BLaER1 (cell line): Measurements from ENCODE around the gene TIAM1.

Experiments
- H3K27ac ChIP-seq: shearing (Covaris generic); formaldehyde crosslinking; 2 replicates; pipeline ENCODE4 v1.8.1; 2022
- H3K27me3 ChIP-seq: shearing (Covaris generic); formaldehyde crosslinking; 2 replicates; pipeline ENCODE4 v1.8.1; 2022
- H3K36me3 ChIP-seq: shearing (Covaris generic); formaldehyde crosslinking; 2 replicates; pipeline ENCODE4 v1.8.1; 2022
- H3K4me1 ChIP-seq: shearing (Covaris generic); formaldehyde crosslinking; 2 replicates; pipeline ENCODE4 v1.8.1; 2022
- H3K4me2 ChIP-seq: shearing (Covaris generic); formaldehyde crosslinking; 2 replicates; pipeline ENCODE4 v1.8.1; 2022
- H3K4me3 ChIP-seq: shearing (Covaris generic); formaldehyde crosslinking; 2 replicates; pipeline ENCODE4 v1.8.1; 2022
- H3K9ac ChIP-seq: shearing (Covaris generic); formaldehyde crosslinking; 2 replicates; pipeline ENCODE4 v1.8.1; 2022
- H3K9me3 ChIP-seq: shearing (Covaris generic); formaldehyde crosslinking; 2 replicates; pipeline ENCODE4 v1.8.1; 2022
- H4K20me1 ChIP-seq: shearing (Covaris generic); formaldehyde crosslinking; 2 replicates; pipeline ENCODE4 v1.8.1; 2022
- Cebpa-rat ChIP-seq: shearing (Covaris generic); IDR thresholded peaks from 2 replicates; pipeline ENCODE4 v1.8.1; 2022

Gene TIAM1

GRCh38 chr21:31252611-31253010 lies 91.5 kb downstream of the TIAM1 start:
- Histone ChIP-seq H4K20me1 (no peaks in the 10 kb centered on the region), H3K9me3 (no peaks in the 10 kb centered on the region), H3K27me3 (no peaks in the 10 kb centered on the region), H3K9ac (no peak overlapping the region), H3K4me2 (no peak overlapping the region), H3K4me1 (no peaks in the 10 kb centered on the region; the same call in 1 of the 2 replicates), H3K36me3 (peaks cover 42% of the 10 kb centered on the region), H3K27ac (no peak overlapping the region), H3K4me3 (no peak overlapping the region)
- no peak for TF ChIP-seq Cebpa-rat

GRCh38 chr21:31252091-31252490 lies 92.0 kb downstream of the TIAM1 start:
- H3K27ac ChIP-seq, result no peak overlapping the region

GRCh38 chr21:31251686-31252085 lies 92.4 kb downstream of the TIAM1 start:
- Histone ChIP-seq H3K4me3 (no peak overlapping the region), H3K9me3 (no peaks in the 10 kb centered on the region), H3K4me2 (no peak overlapping the region), H3K27me3 (no peaks in the 10 kb centered on the region), H3K9ac (no peak overlapping the region), H3K36me3 (peaks cover 52% of the 10 kb centered on the region), H3K4me1 (no peaks in the 10 kb centered on the region; the same call in 1 of the 2 replicates), H3K27ac (no peak overlapping the region), H4K20me1 (no peaks in the 10 kb centered on the region)
- TF ChIP-seq Cebpa-rat, result no peak

More at GRCh38 chr21:31252091-31252490, 92.0 kb downstream of the TIAM1 start:
- H3K27me3 ChIP-seq, result no peaks in the 10 kb centered on the region
- H3K4me1 ChIP-seq, result no peaks in the 10 kb centered on the region; the same call in 1 of the 2 replicates
- H3K4me3 ChIP-seq, result no peak overlapping the region
- H4K20me1 ChIP-seq, result no peaks in the 10 kb centered on the region
- no peak overlapping the region for H3K9ac ChIP-seq
- TF ChIP-seq Cebpa-rat, result no peak
- H3K36me3 ChIP-seq, result peaks cover 48% of the 10 kb centered on the region
- no peak overlapping the region for H3K4me2 ChIP-seq
- H3K9me3 ChIP-seq, result no peaks in the 10 kb centered on the region

GRCh38 chr21:31248598-31248997 lies 95.5 kb downstream of the TIAM1 start:
- Histone ChIP-seq H3K9ac (no peak overlapping the region), H4K20me1 (no peaks in the 10 kb centered on the region), H3K4me1 (no peaks in the 10 kb centered on the region; the same call in 1 of the 2 replicates), H3K9me3 (peaks cover 15% of the 10 kb centered on the region), H3K27me3 (no peaks in the 10 kb centered on the region), H3K4me2 (no peak overlapping the region), H3K4me3 (no peak overlapping the region), H3K27ac (no peak overlapping the region), H3K36me3 (peaks cover 72% of the 10 kb centered on the region)
- TF ChIP-seq Cebpa-rat, result no peak

- no peak for TF ChIP-seq Cebpa-rat
- Histone ChIP-seq H3K27ac (no peak overlapping the region), H3K27me3 (no peaks in the 10 kb centered on the region), H3K9me3 (peaks cover 54% of the 10 kb centered on the region), H4K20me1 (no peaks in the 10 kb centered on the region), H3K9ac (no peak overlapping the region), H3K4me2 (no peak overlapping the region), H3K36me3 (peaks cover 88% of the 10 kb centered on the region), H3K4me1 (no peaks in the 10 kb centered on the region), H3K4me3 (no peak overlapping the region)
Measured at GRCh38 chr21:31243611-31244010, 100.5 kb downstream of the TIAM1 start.

- peaks cover 18% of the 10 kb centered on the region for H3K9me3 ChIP-seq
- no peak overlapping the region for H3K4me3 ChIP-seq
- no peak overlapping the region for H3K27ac ChIP-seq
- peaks cover 60% of the 10 kb centered on the region for H3K36me3 ChIP-seq
- no peak for TF ChIP-seq Cebpa-rat
- no peak overlapping the region for H3K4me2 ChIP-seq
- H3K4me1 ChIP-seq, result peaks cover 6% of the 10 kb centered on the region; the same call in 1 of the 2 replicates
- no peaks in the 10 kb centered on the region for H4K20me1 ChIP-seq
- no peak overlapping the region for H3K9ac ChIP-seq
- no peaks in the 10 kb centered on the region for H3K27me3 ChIP-seq
Measured at GRCh38 chr21:31236528-31236927, 107.5 kb downstream of the TIAM1 start.

- H3K9ac ChIP-seq, result no peak overlapping the region
- no peaks in the 10 kb centered on the region for H4K20me1 ChIP-seq
- peaks cover 6% of the 10 kb centered on the region; the same call in 1 of the 2 replicates for H3K4me1 ChIP-seq
- H3K27me3 ChIP-seq, result no peaks in the 10 kb centered on the region
- H3K9me3 ChIP-seq, result peaks cover 12% of the 10 kb centered on the region
- peaks cover 60% of the 10 kb centered on the region for H3K36me3 ChIP-seq
- H3K4me3 ChIP-seq, result no peak overlapping the region
- no peak overlapping the region for H3K27ac ChIP-seq
- H3K4me2 ChIP-seq, result no peak overlapping the region
- TF ChIP-seq Cebpa-rat, result no peak
Measured at GRCh38 chr21:31235671-31236450, 108.2 kb downstream of the TIAM1 start.

- H3K4me3 ChIP-seq, result no peak overlapping the region
- H4K20me1 ChIP-seq, result no peaks in the 10 kb centered on the region
- no peak overlapping the region for H3K4me2 ChIP-seq
- H3K27me3 ChIP-seq, result no peaks in the 10 kb centered on the region
- no peak overlapping the region for H3K9ac ChIP-seq
- H3K4me1 ChIP-seq, result peaks cover 6% of the 10 kb centered on the region; the same call in 1 of the 2 replicates
- H3K9me3 ChIP-seq, result peaks cover 2% of the 10 kb centered on the region
- peaks cover 57% of the 10 kb centered on the region for H3K36me3 ChIP-seq
- H3K27ac ChIP-seq, result no peak overlapping the region
- TF ChIP-seq Cebpa-rat, result no peak
Measured at GRCh38 chr21:31234936-31235335, 109.1 kb downstream of the TIAM1 start.

- H3K36me3 ChIP-seq, result peaks cover 57% of the 10 kb centered on the region
- no peak overlapping the region for H3K4me3 ChIP-seq
- no peaks in the 10 kb centered on the region for H3K27me3 ChIP-seq
- TF ChIP-seq Cebpa-rat, result no peak
- peaks cover 6% of the 10 kb centered on the region; the same call in 1 of the 2 replicates for H3K4me1 ChIP-seq
- H4K20me1 ChIP-seq, result no peaks in the 10 kb centered on the region
- H3K9ac ChIP-seq, result no peak overlapping the region
- H3K4me2 ChIP-seq, result no peak overlapping the region
- no peaks in the 10 kb centered on the region for H3K9me3 ChIP-seq
- H3K27ac ChIP-seq, result no peak overlapping the region
Measured at GRCh38 chr21:31233711-31234110, 110.3 kb downstream of the TIAM1 start.

- H3K4me3 ChIP-seq, result no peak overlapping the region
- peaks cover 59% of the 10 kb centered on the region for H3K36me3 ChIP-seq
- no peak overlapping the region for H3K9ac ChIP-seq
- TF ChIP-seq Cebpa-rat, result no peak
- peaks cover 6% of the 10 kb centered on the region; the same call in 1 of the 2 replicates for H3K4me1 ChIP-seq
- H4K20me1 ChIP-seq, result no peaks in the 10 kb centered on the region
- no peaks in the 10 kb centered on the region for H3K9me3 ChIP-seq
- H3K4me2 ChIP-seq, result no peak overlapping the region
- no peak overlapping the region for H3K27ac ChIP-seq
- H3K27me3 ChIP-seq, result no peaks in the 10 kb centered on the region
Measured at GRCh38 chr21:31232344-31232743, 111.7 kb downstream of the TIAM1 start.
